Tibial artery (tissue), 4 donors: Measurements from ENCODE around the gene RAD51B.

Source experiments
- DNase-seq, 2 donors: peaks; one replicate each; pipeline ENCODE4 v3.0.0-alpha.2; 2019
- H3K27ac ChIP-seq, 2 donors: fragments of 200-600 bp; sonication (generic) in 1 of 2; 1 replicate in 1 of 2; 2 replicates in 1 of 2; pipeline ENCODE4 v1.5.1; 2018 to 2019; ENCODE audit warnings: mild to moderate bottlenecking in 1 of 2
- H3K27me3 ChIP-seq, 2 donors: fragments of 200-600 bp; sonication (generic) in 1 of 2; one replicate each; pipeline versions ENCODE4 v1.5.1 to v1.6.0; 2016 to 2019
- H3K36me3 ChIP-seq, 3 donors: fragments of 200-600 bp; sonication (generic) in 2 of 3; one replicate each; pipeline ENCODE4 v1.5.1; 2016 to 2019; ENCODE audit warnings: mild to moderate bottlenecking in 2 of 3
- H3K4me1 ChIP-seq, 4 donors: fragments of 200-600 bp; sonication (generic) in 2 of 4; 1 replicate in 3 of 4; 2 replicates in 1 of 4; pipeline ENCODE4 v1.5.1; 2016 to 2019
- H3K4me3 ChIP-seq, 2 donors: fragments of 200-600 bp; sonication (generic) in 1 of 2; 1 replicate in 1 of 2; 2 replicates in 1 of 2; pipeline ENCODE4 v1.5.1; 2018 to 2019; ENCODE audit warnings: mild to moderate bottlenecking in 2 of 2
- H3K9me3 ChIP-seq, 3 donors: fragments of 200-600 bp; sonication (generic) in 1 of 3; one replicate each; pipeline ENCODE4 v1.5.1; 2016 to 2019
- intact Hi-C: fragments of 100-400 bp; cut with DNase I; formaldehyde crosslinking; loops from one replicate; pipeline ENCODE4 v1.15.0; 2023; ENCODE audit warnings: low total_unique reads
- TF ChIP-seq, protein P1 (sequence below), 2 experiments: fragments of 200-600 bp in 1 of 2; fragments of 450-650 bp in 1 of 2; IDR thresholded peaks; one replicate each; pipeline ENCODE4 v1.5.1; 2017 to 2019; ENCODE audit warnings: antibody characterized with exemption in 2 of 2, mild to moderate bottlenecking in 1 of 2, moderate library complexity in 1 of 2

Gene RAD51B

DNA sequence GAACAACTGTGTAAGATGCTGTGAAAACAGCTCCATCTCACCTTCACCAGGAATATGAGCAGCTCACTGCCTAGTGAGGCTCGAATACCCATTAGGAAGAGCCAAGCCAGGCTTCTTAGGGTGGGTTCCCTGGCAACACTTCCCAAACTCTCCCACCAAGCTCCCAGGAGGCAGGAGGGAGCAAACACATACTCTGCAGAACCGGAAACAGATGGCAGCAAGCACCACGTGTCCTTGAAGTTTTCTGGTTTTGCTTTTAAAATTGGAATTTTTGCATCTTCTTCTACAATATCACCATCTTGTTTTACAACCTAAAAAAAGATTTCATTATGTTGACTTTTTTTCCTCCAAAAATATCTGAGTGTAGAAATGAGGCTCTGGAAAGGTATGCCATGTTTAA lies 786.6 kb downstream of the RAD51B start:
- TF ChIP-seq, protein P1, sequence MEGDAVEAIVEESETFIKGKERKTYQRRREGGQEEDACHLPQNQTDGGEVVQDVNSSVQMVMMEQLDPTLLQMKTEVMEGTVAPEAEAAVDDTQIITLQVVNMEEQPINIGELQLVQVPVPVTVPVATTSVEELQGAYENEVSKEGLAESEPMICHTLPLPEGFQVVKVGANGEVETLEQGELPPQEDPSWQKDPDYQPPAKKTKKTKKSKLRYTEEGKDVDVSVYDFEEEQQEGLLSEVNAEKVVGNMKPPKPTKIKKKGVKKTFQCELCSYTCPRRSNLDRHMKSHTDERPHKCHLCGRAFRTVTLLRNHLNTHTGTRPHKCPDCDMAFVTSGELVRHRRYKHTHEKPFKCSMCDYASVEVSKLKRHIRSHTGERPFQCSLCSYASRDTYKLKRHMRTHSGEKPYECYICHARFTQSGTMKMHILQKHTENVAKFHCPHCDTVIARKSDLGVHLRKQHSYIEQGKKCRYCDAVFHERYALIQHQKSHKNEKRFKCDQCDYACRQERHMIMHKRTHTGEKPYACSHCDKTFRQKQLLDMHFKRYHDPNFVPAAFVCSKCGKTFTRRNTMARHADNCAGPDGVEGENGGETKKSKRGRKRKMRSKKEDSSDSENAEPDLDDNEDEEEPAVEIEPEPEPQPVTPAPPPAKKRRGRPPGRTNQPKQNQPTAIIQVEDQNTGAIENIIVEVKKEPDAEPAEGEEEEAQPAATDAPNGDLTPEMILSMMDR (IDR thresholded peaks at IDR 0.05) = no peak
- peaks cover 3 to 13% (median 6%) of the 10 kb centered on the region in 4 donors for H3K4me1 ChIP-seq
- no peak overlapping the region for H3K27ac ChIP-seq
- H3K27me3 ChIP-seq = no peaks in the 10 kb centered on the region
- no peaks in the 10 kb centered on the region for H3K36me3 ChIP-seq
- DNase-seq = no peak
- intact Hi-C loops = no loop called here
- no peak overlapping the region for H3K4me3 ChIP-seq
- H3K9me3 ChIP-seq = no peaks in the 10 kb centered on the region

- Histone ChIP-seq H3K27me3 (no peaks in the 10 kb centered on the region), H3K9me3 (no peaks in the 10 kb centered on the region), H3K36me3 (no peaks in the 10 kb centered on the region), H3K27ac (peak overlapping the region; percentile 1 to 60), H3K4me3 (no peak overlapping the region), H3K4me1 (peaks cover 3 to 17% (median 11%) of the 10 kb centered on the region in 4 donors)
- intact Hi-C loops = no loop called here
- TF ChIP-seq, protein P1 (IDR thresholded peaks at IDR 0.05) = no peak
- no peak for DNase-seq
Measured at GRCh38 chr14:68606644-68607043, 787.1 kb downstream of the RAD51B start.

GRCh38 chr14:68607081-68607866 lies 787.7 kb downstream of the RAD51B start:
- TF ChIP-seq, protein P1 (IDR thresholded peaks at IDR 0.05) = no peak
- H3K4me1 ChIP-seq = peaks cover 3 to 24% (median 16%) of the 10 kb centered on the region in 4 donors
- no peak overlapping the region for H3K4me3 ChIP-seq
- no peaks in the 10 kb centered on the region for H3K27me3 ChIP-seq
- no peaks in the 10 kb centered on the region for H3K36me3 ChIP-seq
- intact Hi-C loops = no loop called here
- no peaks in the 10 kb centered on the region for H3K9me3 ChIP-seq
- peak overlapping the region; percentile 1 to 60 for H3K27ac ChIP-seq
- DNase-seq = peak; percentile 45 to 69

- intact Hi-C loops = no loop called here
- H3K4me3 ChIP-seq = no peak overlapping the region
- no peaks in the 10 kb centered on the region for H3K36me3 ChIP-seq
- no peaks in the 10 kb centered on the region for H3K9me3 ChIP-seq
- H3K27ac ChIP-seq = peak overlapping the region in 1 of 2 donors; percentile 60
- peaks cover 3 to 27% (median 18%) of the 10 kb centered on the region in 4 donors for H3K4me1 ChIP-seq
- TF ChIP-seq, protein P1 (IDR thresholded peaks at IDR 0.05) = no peak
- no peaks in the 10 kb centered on the region for H3K27me3 ChIP-seq
- DNase-seq = peak; percentile 66 to 80
Measured at GRCh38 chr14:68607867-68608573, 788.4 kb downstream of the RAD51B start.

- no peak overlapping the region for H3K27ac ChIP-seq
- intact Hi-C loops = no loop called here
- TF ChIP-seq, protein P1 (IDR thresholded peaks at IDR 0.05) = no peak
- peaks cover 0 to 4% (median 0%) of the 10 kb centered on the region in 3 donors for H3K9me3 ChIP-seq
- no peak overlapping the region for H3K4me3 ChIP-seq
- H3K27me3 ChIP-seq = no peaks in the 10 kb centered on the region
- no peaks in the 10 kb centered on the region for H3K36me3 ChIP-seq
- H3K4me1 ChIP-seq = peaks cover 3 to 27% (median 18%) of the 10 kb centered on the region in 4 donors
- no peak for DNase-seq
Measured at GRCh38 chr14:68608574-68608962, 789.0 kb downstream of the RAD51B start.
